ENCODE data around the gene CANT1.

DNA sequence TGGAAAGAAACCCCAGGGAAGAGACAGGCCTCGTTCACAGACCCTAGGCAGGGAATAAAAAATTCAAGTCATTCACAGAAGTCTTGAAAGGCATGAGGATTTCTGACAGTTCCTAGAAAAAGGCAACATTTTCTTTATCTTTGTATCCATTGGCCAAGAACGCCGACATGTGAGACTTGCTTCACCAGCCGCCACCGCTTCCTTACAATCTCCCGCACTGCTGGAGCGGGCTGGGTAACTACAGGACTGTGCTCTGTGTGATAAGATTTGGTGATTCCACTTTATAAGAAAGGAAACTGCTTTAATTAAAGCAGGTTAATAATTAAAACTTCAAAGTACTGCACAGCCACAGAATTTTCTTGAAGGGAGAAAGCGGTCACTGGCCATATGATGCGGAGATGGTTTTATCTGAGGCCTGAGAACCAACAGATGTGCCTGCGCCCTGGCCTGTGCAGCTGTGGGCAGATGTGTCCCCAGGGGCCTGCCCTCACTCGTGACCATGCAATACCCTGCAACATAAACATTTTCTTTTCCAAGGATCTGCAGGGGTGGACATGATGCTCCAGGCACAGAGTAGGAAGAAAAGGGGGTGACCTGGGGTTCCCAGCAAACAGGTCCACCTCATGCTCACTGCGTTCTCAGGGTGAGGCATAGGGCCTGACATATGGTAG lies 16.9 kb downstream of the CANT1 start:
- TF ChIP-seq, protein P1, sequence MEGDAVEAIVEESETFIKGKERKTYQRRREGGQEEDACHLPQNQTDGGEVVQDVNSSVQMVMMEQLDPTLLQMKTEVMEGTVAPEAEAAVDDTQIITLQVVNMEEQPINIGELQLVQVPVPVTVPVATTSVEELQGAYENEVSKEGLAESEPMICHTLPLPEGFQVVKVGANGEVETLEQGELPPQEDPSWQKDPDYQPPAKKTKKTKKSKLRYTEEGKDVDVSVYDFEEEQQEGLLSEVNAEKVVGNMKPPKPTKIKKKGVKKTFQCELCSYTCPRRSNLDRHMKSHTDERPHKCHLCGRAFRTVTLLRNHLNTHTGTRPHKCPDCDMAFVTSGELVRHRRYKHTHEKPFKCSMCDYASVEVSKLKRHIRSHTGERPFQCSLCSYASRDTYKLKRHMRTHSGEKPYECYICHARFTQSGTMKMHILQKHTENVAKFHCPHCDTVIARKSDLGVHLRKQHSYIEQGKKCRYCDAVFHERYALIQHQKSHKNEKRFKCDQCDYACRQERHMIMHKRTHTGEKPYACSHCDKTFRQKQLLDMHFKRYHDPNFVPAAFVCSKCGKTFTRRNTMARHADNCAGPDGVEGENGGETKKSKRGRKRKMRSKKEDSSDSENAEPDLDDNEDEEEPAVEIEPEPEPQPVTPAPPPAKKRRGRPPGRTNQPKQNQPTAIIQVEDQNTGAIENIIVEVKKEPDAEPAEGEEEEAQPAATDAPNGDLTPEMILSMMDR (IDR thresholded peaks at IDR 0.05) = no peak
- no peak for TF ChIP-seq ZFX (IDR thresholded peaks at IDR 0.05; ENCODE audit: borderline replicate concordance)

All from 22Rv1 (cell line).